Measurements from ENCODE around the gene AFAP1L1.

DNA sequence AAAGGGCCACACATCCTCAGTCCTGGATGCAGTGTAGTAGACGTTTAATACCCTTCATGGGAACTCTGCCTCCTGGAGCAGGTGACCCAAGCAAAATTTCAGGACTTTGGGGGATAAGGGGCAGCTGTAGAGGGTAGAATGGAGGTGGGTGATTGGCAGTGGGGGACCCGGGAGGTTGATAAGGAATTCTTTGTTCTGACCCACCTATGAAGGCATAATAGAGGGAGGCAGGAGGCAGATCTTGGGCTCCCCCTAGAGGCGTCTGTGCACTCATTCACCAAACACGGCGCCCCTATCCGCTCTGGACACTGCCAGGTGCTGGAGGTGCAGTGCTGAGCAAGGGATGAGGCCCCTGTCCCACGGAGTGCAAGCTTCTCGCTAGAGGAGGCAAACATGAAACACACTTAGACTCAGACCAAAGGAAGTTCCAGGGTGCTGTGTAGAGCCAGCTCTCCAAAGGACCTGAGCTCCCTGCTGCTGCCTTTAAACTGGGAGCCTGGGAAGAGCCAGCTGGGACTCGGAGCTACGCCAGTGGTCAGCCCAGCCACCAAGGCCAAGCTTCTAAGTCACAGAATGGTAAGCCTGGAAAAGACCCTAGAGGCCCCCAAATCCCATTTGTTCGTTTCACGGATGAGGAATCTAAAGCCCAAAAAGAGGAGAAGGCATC lies 99.8 kb downstream of the AFAP1L1 start:
- no peak for TF ChIP-seq SP1 (IDR thresholded peaks at IDR 0.05; ENCODE audit: low read depth, low read length)
- TF ChIP-seq TAF1 (IDR thresholded peaks at IDR 0.05; ENCODE audit: borderline replicate concordance, low read depth, low read length): no peak
- TF ChIP-seq CREB1 (IDR thresholded peaks at IDR 0.05; ENCODE audit: low read depth): no peak
- no peak for TF ChIP-seq SIN3A (IDR thresholded peaks at IDR 0.05; ENCODE audit: low read depth, low read length)
- no peak for TF ChIP-seq HDAC6 (IDR thresholded peaks at IDR 0.05; ENCODE audit: unreplicated experiment)

All from GM12878 (cell line).